ENCODE data around the gene CLIP1.

DNA sequence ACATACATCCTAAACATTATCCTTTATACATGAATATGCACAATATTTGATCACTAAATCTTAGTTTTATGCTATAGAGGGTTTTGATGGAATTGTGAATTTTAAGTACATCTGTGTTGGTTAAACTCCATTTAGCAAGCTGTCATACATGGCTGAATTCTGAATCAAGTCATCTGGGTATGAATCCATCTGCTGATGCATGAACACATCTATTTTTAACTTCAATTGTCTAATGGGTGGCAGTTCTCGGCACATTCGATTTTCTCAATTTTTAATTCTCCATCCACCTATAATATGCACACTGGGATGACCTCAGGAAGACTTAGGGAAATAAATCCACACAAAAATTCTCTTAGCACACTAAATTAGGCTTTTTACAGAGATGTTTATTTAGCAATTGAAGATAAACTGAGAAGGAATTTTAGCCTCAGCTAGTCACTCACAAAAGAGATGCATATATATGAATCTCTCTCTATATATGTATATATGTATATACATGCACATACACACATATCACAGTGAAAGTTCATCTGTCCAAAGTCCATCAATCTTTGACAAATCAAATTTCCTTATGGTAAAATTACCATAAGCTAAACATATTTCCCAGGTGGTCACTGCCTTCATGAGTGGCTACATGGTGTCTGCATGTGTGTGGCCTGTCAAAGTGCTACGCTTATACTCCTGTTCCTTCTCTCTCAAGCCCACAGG is 111.7 kb downstream of the CLIP1 start:
- TF ChIP-seq, protein P1, sequence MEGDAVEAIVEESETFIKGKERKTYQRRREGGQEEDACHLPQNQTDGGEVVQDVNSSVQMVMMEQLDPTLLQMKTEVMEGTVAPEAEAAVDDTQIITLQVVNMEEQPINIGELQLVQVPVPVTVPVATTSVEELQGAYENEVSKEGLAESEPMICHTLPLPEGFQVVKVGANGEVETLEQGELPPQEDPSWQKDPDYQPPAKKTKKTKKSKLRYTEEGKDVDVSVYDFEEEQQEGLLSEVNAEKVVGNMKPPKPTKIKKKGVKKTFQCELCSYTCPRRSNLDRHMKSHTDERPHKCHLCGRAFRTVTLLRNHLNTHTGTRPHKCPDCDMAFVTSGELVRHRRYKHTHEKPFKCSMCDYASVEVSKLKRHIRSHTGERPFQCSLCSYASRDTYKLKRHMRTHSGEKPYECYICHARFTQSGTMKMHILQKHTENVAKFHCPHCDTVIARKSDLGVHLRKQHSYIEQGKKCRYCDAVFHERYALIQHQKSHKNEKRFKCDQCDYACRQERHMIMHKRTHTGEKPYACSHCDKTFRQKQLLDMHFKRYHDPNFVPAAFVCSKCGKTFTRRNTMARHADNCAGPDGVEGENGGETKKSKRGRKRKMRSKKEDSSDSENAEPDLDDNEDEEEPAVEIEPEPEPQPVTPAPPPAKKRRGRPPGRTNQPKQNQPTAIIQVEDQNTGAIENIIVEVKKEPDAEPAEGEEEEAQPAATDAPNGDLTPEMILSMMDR (IDR thresholded peaks at IDR 0.05): no peak
- TF ChIP-seq POLR2A (IDR thresholded peaks at IDR 0.05): no peak
